ENCODE results near the gene PLVAP.

PLVAP gene

DNA sequence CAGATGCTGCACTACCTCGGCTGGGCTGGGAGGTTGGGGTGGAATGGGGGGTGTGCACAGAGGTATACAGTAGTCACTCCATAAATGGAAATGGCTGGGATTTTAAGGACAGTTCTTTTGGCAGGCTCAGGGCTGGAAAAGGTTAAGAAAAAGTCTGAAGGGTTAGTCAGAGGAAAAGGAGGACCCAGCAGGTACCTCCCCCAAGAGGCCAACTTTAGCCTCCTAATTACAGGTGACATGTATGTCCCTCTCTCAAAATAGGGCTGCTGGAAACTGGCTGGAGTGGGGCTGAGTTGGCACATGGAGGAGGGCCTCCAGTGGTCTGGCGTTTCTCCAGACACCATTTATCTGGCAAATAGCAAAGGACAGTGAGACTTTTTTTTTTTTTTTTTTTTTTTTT is 15.9 kb upstream of the PLVAP start:
- no peak overlapping the region for H3K4me3 ChIP-seq
- H4K20me1 ChIP-seq = 0 out of 22 replicates have a peak, but pooled peaks cover 0 to 7% (median 0%) of the 10 kb centered on the region in 11 experiments
- peak overlapping the region in 6 of 11 experiments; percentile 10 to 100 (median 98); a peak in 5 of 22 replicates for H3K4me2 ChIP-seq

DNA sequence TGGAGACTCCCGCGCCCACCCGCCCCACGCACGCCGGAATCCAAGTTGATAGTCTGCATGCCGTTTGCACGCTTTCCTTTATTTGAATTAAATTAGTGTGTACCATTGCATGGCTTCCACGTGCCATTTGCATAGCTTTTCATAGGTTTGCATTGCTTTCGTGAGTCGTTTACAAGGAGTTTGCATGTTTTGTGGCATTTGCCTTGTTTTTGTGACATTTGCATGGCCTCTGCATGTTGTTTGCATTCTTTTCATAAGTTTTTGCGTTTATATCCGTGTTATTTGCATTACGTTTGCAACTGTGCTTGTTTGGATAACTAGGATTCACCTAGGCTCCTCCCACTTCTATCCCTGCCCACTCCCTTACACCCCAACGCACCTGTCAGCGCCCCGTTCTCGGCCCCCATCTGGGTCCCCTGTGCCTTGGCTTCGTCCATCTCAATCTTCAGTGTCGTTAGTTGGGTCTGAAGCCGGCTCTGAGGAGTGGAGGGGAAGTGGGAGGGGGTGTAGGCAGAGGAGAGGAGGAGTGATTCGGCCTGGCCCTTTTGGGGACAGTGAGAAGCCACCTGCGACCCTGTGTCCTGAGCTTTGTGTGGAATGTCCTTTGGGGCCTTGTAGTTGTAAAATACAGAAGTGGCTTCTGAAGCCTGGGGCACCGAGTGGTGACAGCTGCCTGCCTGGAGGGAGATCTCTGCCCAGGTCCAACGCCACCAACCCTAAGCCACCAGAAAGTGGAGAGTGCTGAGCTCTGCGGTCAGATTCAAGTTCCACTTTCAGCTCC is 14.4 kb upstream of the PLVAP start:
- Histone ChIP-seq H3K4me3 (peak overlapping the region; percentile 56 to 75 (median 65)), H3K4me1 (peaks cover 36 to 55% (median 44%) of the 10 kb centered on the region in 10 experiments), H3K9ac (peak overlapping the region; percentile 9 to 67 (median 50); a peak in 17 of 22 replicates), H3K9me3 (replicated peaks in 1 of 11) (peaks cover 0 to 11% (median 6%) of the 10 kb centered on the region in 11 experiments; a peak in 9 of 22 replicates), H4K20me1 (0 out of 22 replicates have a peak, but pooled peaks cover 0 to 7% (median 0%) of the 10 kb centered on the region in 11 experiments), H3K36me3 (peaks cover 0 to 7% (median 0%) of the 10 kb centered on the region in 11 experiments; a peak in 4 of 22 replicates), H3K27me3 (peaks cover 10 to 21% (median 15%) of the 10 kb centered on the region in 11 experiments; a peak in 20 of 22 replicates), H3K27ac (peak overlapping the region in 7 of 11 experiments; percentile 16 to 51 (median 41); a peak in 11 of 22 replicates), H3K4me2 (peak overlapping the region; percentile 96 to 100 (median 99))
- no peak for TF ChIP-seq Cebpa-rat (IDR thresholded peaks at IDR 0.05)

More for the DNA sequence above, 15.9 kb upstream of the PLVAP start:
- Histone ChIP-seq H3K9ac (no peak overlapping the region), H3K36me3 (peaks cover 5 to 21% (median 12%) of the 10 kb centered on the region in 11 experiments; a peak in 14 of 22 replicates), H3K27me3 (peaks cover 10 to 21% (median 15%) of the 10 kb centered on the region in 11 experiments; a peak in 20 of 22 replicates), H3K4me1 (peaks cover 36 to 55% (median 44%) of the 10 kb centered on the region in 10 experiments), H3K27ac (no peak overlapping the region), H3K9me3 (replicated peaks in 1 of 11) (peaks cover 0 to 11% (median 6%) of the 10 kb centered on the region in 11 experiments; a peak in 9 of 22 replicates)
- TF ChIP-seq Cebpa-rat (IDR thresholded peaks at IDR 0.05) = no peak

DNA sequence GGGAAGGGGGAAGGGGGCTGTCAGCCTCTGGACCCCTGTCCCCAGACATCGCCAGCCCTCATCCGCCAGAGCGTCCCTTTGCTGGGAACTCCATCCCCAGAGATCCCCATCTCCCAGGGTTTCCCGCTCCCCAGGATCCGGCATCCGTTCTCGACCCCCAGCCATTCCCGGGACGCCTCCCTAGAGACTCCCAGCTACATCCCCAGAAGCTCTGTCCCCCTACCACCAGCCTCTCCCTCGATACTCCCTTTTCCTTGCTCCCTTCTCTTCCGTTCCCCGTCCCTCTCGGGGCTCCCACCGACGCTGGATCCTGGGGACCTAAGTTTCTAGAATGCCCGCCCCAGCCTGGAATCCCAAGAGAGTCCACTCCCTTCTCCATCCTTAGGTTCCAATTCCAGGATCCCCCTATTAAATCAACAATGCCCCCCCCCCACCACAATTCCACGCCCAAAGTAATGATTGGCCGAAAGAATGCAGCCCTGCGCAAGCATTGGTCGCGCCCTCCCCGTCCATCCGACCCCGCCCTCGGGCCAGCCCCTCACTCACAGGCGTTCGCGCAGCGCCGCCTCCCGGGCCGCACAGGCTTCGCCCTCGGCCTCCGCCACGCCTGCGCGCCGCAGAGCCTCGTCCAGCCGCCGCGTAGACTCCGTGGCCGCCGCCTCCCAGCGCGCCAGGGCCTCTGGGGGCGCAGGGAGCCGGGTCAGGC is 13.7 kb upstream of the PLVAP start:
- Histone ChIP-seq H3K4me1 (peaks cover 37 to 59% (median 46%) of the 10 kb centered on the region in 10 experiments), H4K20me1 (0 out of 22 replicates have a peak, but pooled peaks cover 0 to 7% (median 0%) of the 10 kb centered on the region in 11 experiments), H3K4me2 (peak overlapping the region; percentile 96 to 100 (median 99)), H3K27me3 (peaks cover 10 to 21% (median 15%) of the 10 kb centered on the region in 11 experiments; a peak in 20 of 22 replicates), H3K4me3 (peak overlapping the region; percentile 56 to 75 (median 65)), H3K9ac (peak overlapping the region; percentile 48 to 76 (median 71); a peak in 21 of 22 replicates), H3K9me3 (replicated peaks in 1 of 11) (peaks cover 0 to 11% (median 6%) of the 10 kb centered on the region in 11 experiments; a peak in 9 of 22 replicates), H3K27ac (peak overlapping the region in 3 of 11 experiments; percentile 27 to 40 (median 31); a peak in 5 of 22 replicates), H3K36me3 (peaks cover 0 to 7% (median 0%) of the 10 kb centered on the region in 11 experiments; a peak in 4 of 22 replicates)
- no peak for TF ChIP-seq Cebpa-rat (IDR thresholded peaks at IDR 0.05)

DNA sequence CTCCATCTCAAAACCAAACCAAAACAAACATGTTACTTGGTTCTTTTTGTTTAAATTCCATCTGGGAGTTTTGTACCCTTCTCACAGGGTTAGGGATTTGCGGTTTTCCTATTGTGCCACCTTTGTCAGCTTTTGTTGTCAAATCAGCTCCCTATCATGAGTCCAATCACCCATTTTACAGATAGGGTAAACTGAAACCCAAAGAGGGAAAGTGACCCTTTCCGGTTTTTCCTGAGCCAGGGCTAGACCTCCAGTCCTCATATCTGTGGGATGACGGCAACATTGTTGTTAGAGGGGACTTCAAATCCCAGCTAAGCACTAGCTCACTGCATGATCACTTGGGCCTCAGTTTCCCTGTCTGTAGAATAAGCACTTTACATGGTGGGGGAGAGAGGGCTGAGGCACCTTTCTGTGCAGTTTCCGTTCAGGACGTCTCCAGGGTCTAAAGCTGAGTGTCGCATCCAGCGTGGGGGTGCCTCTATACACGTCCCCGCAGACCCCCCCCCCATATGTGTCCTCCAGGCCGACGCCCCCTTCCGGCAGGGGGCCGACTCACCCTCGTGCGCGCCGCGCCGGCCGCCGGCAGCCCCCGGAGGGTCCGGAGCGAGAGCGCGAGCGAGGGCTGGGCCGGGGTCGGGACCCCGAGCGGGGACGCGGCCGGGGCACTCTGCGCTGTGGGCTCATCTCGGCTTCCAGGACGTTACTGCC is 13.0 kb upstream of the PLVAP start:
- TF ChIP-seq Cebpa-rat (IDR thresholded peaks at IDR 0.05) = no peak
- peaks cover 0 to 7% (median 0%) of the 10 kb centered on the region in 11 experiments; a peak in 4 of 22 replicates for H3K36me3 ChIP-seq
- H3K27ac ChIP-seq = peak overlapping the region in 3 of 11 experiments; percentile 27 to 40 (median 31); a peak in 5 of 22 replicates
- peaks cover 0 to 11% (median 6%) of the 10 kb centered on the region in 11 experiments; a peak in 9 of 22 replicates for H3K9me3 ChIP-seq (replicated peaks in 1 of 11)
- H3K27me3 ChIP-seq = peaks cover 10 to 21% (median 15%) of the 10 kb centered on the region in 11 experiments; a peak in 20 of 22 replicates
- 0 out of 22 replicates have a peak, but pooled peaks cover 0 to 7% (median 0%) of the 10 kb centered on the region in 11 experiments for H4K20me1 ChIP-seq
- peaks cover 36 to 59% (median 46%) of the 10 kb centered on the region in 10 experiments for H3K4me1 ChIP-seq
- H3K9ac ChIP-seq = peak overlapping the region; percentile 48 to 76 (median 71); a peak in 21 of 22 replicates
- peak overlapping the region; percentile 96 to 100 (median 99) for H3K4me2 ChIP-seq
- H3K4me3 ChIP-seq = peak overlapping the region; percentile 56 to 75 (median 65)

DNA sequence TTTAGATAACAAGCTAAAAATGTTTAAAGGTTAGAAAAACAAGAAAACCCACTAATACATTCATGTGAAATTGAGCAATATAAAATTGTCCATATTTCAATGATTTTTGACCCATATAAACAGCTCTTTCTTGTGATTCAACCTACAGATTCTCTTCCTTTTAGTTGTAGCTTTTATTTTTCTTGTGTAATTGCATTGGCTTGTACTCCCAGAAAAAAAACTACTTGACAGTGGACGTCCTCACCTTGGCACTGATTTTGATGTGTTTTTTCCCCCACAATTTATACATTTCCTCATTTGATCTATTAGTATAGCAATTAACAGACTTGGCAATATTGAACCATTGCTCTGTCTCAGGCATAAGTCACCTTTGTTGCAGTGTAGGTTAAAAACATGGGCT is 12.1 kb upstream of the PLVAP start:
- Histone ChIP-seq H3K9ac (no peak overlapping the region), H3K4me2 (no peak overlapping the region), H3K9me3 (replicated peaks in 1 of 11) (peaks cover 0 to 11% (median 6%) of the 10 kb centered on the region in 11 experiments; a peak in 9 of 22 replicates), H4K20me1 (0 out of 22 replicates have a peak, but pooled peaks cover 0 to 6% (median 0%) of the 10 kb centered on the region in 11 experiments), H3K27me3 (peaks cover 10 to 21% (median 15%) of the 10 kb centered on the region in 11 experiments; a peak in 20 of 22 replicates), H3K4me1 (peaks cover 28 to 59% (median 39%) of the 10 kb centered on the region in 10 experiments), H3K36me3 (peaks cover 0 to 6% (median 0%) of the 10 kb centered on the region in 11 experiments; a peak in 4 of 22 replicates), H3K4me3 (no peak overlapping the region), H3K27ac (no peak overlapping the region)
- no peak for TF ChIP-seq Cebpa-rat (IDR thresholded peaks at IDR 0.05)

DNA sequence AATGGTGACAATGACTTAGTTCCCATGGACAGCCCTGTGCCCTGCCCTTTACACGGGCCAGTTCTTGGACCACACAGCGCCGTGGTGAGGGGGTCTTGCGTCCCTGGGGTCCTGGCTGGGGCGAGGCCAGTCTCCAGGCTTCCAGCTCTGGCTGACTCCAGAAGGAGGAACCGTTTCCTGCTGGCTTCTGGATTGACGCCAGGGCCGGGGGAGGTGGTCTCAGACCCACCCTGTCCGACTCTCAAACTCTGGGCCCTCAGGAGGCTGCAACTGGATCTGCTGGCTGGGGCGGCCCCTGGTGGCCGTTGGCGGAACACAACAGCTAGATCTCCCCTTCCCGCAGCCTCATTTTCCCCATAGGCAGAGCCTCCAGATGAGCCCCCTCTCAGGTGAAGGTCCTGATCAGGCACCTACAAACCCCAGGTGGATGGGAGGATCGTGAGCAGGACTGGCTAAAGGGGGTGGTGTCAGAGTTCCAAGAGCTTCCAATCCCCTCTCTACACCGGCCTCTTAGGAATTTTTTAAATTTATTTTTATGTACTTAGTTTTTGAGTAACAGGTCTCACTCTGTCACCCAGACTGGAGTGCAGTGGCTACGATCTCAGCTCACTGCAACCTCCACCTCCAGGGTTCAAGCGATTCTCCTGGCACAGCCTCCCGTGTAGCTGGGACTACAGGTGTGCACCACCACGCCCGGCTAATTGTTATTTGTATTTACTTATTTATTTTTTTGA is 8.9 kb upstream of the PLVAP start:
- H3K4me1 ChIP-seq = peaks cover 20 to 58% (median 44%) of the 10 kb centered on the region in 10 experiments
- no peaks in the 10 kb centered on the region for H4K20me1 ChIP-seq
- no peaks in the 10 kb centered on the region for H3K36me3 ChIP-seq
- H3K27me3 ChIP-seq = peaks cover 10 to 21% (median 15%) of the 10 kb centered on the region in 11 experiments; a peak in 20 of 22 replicates
- H3K9ac ChIP-seq = no peak overlapping the region
- no peak overlapping the region for H3K4me3 ChIP-seq
- no peak for TF ChIP-seq Cebpa-rat (IDR thresholded peaks at IDR 0.05)
- peaks cover 0 to 11% (median 6%) of the 10 kb centered on the region in 11 experiments; a peak in 9 of 22 replicates for H3K9me3 ChIP-seq (replicated peaks in 1 of 11)
- H3K4me2 ChIP-seq = peak overlapping the region in 8 of 11 experiments; percentile 15 to 79 (median 38); a peak in 11 of 22 replicates
- peak overlapping the region in 6 of 11 experiments; percentile 16 to 49 (median 38); a peak in 5 of 22 replicates for H3K27ac ChIP-seq

Measured in BLaER1 treated with 17β-estradiol and CSF1 and Interleukin-3, amounts not matched to agents 10 nM and 100 nM (cell line).